Gastroesophageal sphincter (tissue), 3 donors: ENCODE results near the gene SLC39A11.

ENCODE experiments used
- CTCF ChIP-seq, 4 experiments: fragments of 200-600 bp in 2 of 4; fragments of 450-650 bp in 2 of 4; sonication (generic) in 1 of 4; IDR thresholded peaks; one replicate each; pipeline ENCODE4 v1.5.1; 2017 to 2019; ENCODE audit warnings: antibody characterized with exemption in 4 of 4, mild to moderate bottlenecking in 2 of 4, moderate library complexity in 2 of 4
- EP300 ChIP-seq: sonication (generic); formaldehyde crosslinking; IDR thresholded peaks from one replicate; pipeline ENCODE4 v1.6.1; 2017; ENCODE audit warnings: antibody characterized with exemption, mild to moderate bottlenecking

DNA sequence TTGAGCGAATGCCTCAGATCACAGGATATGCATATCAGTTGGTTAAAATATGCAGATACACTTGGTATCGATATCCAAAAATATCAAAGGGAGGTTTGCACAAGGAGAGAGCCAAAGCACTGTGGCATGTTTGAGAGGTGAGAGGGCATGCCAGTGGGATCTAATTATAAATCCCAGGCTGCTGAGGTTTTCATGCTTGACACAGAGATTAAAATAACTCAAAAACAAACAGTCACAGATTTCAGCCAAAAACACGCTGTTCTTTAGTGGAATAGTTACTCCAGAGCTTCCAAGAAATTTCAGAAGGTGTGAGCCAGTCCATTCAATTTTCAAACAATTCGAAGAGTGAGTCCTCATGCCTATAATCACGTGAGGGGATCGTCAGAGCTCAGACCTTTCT is 493.8 kb downstream of the SLC39A11 start:
- TF ChIP-seq EP300, result no peak
- TF ChIP-seq CTCF (IDR thresholded peaks at IDR 0.05), result no peak
